ENCODE measurements around the gene CDKL2. TPM values are rescaled to one million over a fixed set of nuclear protein-coding genes. Genes with fewer than 3 reads are reported as not detected.
A peak's percentile ranks its signal among the peaks of the same experiment; 100 is the strongest.

The CDKL2 gene
- total and polyA plus RNA-seq, 2 of the 4 experiments (the other 2 are of a cell fraction) = 0.09 to 0.18 TPM

GRCh38 chr4:75605928-75606327 is 24.4 kb downstream of the CDKL2 start:
- Histone ChIP-seq H2AFZ (replicated peaks; ENCODE audit: low read length, poor library complexity) (no peak overlapping the region), H3K56ac (ENCODE audit: extremely low read depth, insufficient read depth, low read length) (no peak overlapping the region), H3K9ac (ENCODE audit: low read depth, low read length) (no peak overlapping the region), H3K18ac (ENCODE audit: low read depth, low read length) (no peak overlapping the region), H2BK15ac (ENCODE audit: low read depth, low read length) (no peak overlapping the region), H3K9me1 (ENCODE audit: insufficient read depth, low read length) (no peaks in the 10 kb centered on the region), H3K9me3 (ENCODE audit: control insufficient read depth, insufficient read depth, low read length) (no peaks in the 10 kb centered on the region), H3K27ac (ENCODE audit: insufficient read depth, low read length) (no peak overlapping the region), H2AK5ac (ENCODE audit: low read depth, low read length) (no peak overlapping the region), H3K36me3 (ENCODE audit: control insufficient read depth, insufficient read depth, low read length) (no peaks in the 10 kb centered on the region), H3K4me2 (ENCODE audit: low read depth, low read length) (no peak overlapping the region), H4K5ac (ENCODE audit: low read depth, low read length) (no peak overlapping the region), H4K20me1 (ENCODE audit: insufficient read depth, low read length) (no peaks in the 10 kb centered on the region), H3K27me3 (ENCODE audit: control insufficient read depth, insufficient read depth, low read length) (no peaks in the 10 kb centered on the region), H4K91ac (ENCODE audit: insufficient read depth, low read depth, low read length) (no peak overlapping the region), H3K4me1 (ENCODE audit: control insufficient read depth, insufficient read depth, low read length) (no peaks in the 10 kb centered on the region), H3K4ac (ENCODE audit: low read depth, low read length) (no peak overlapping the region), H3K23ac (ENCODE audit: low read depth, low read length) (no peak overlapping the region), H3K79me1 (ENCODE audit: low read depth in 1 of 2, low read length in 2 of 2) (no peaks in the 10 kb centered on the region), H2AK9ac (replicated peaks; ENCODE audit: low read depth, low read length, poor library complexity) (no peak overlapping the region), H2BK120ac (ENCODE audit: low read depth, low read length) (no peak overlapping the region), H3K4me3 (ENCODE audit: insufficient read depth, low read depth, low read length) (no peak overlapping the region), H3K14ac (replicated peaks; ENCODE audit: low read depth, low read length) (no peak overlapping the region), H4K8ac (ENCODE audit: low read depth in 2 of 2, low read length in 2 of 2) (no peak overlapping the region), H2BK20ac (ENCODE audit: low read depth, low read length) (no peak overlapping the region), H2BK5ac (ENCODE audit: low read depth, low read length, poor library complexity, severe bottlenecking) (no peak overlapping the region)
- POLR2A ChIA-PET (ENCODE audit: unreplicated experiment) = no interaction called here
- peak; percentile 47 for DNase-seq
- CTCF ChIA-PET = interaction anchor here (1.1 kb wide), 1 partner anchor 242 kb away, joined by 10 read pairs; no protein-coding TSS in a partner anchor
- ATAC-seq (ENCODE audit: low read depth) = peak; percentile 97
- BruUV-seq (replicated peaks) = no TSS peak
- no peak for TF ChIP-seq RFX5 (IDR thresholded peaks at IDR 0.05; ENCODE audit: low read depth, low read length)
- no peak for TF ChIP-seq BHLHE40 (IDR thresholded peaks at IDR 0.05; ENCODE audit: low read depth, low read length)
- TF ChIP-seq ELK1 (IDR thresholded peaks at IDR 0.05; ENCODE audit: borderline replicate concordance, low read depth, low read length) = no peak
- TF ChIP-seq MAFK (IDR thresholded peaks at IDR 0.05; ENCODE audit: low read depth, low read length) = no peak
- no peak for TF ChIP-seq POLR2A (IDR thresholded peaks at IDR 0.05; ENCODE audit: low read depth, low read length)
- no peak for TF ChIP-seq RAD21 (IDR thresholded peaks at IDR 0.05; ENCODE audit: low read length)
- TF ChIP-seq MAZ (IDR thresholded peaks at IDR 0.05; ENCODE audit: borderline replicate concordance, low read depth, low read length) = no peak
- TF ChIP-seq CTCF (conservative IDR thresholded peaks at IDR 0.05; ENCODE audit: low read depth, low read length) = no peak
- no peak for TF ChIP-seq NFE2L2 (IDR thresholded peaks at IDR 0.05; ENCODE audit: low read depth, low read length)
- no peak for TF ChIP-seq CHD1 (IDR thresholded peaks at IDR 0.05; ENCODE audit: low read depth, low read length)
- TF ChIP-seq MXI1 (IDR thresholded peaks at IDR 0.05; ENCODE audit: borderline replicate concordance, low read depth, low read length) = no peak
- TF ChIP-seq FOS (IDR thresholded peaks at IDR 0.05; ENCODE audit: low read depth, low read length) = no peak
- no peak for TF ChIP-seq SMC3 (IDR thresholded peaks at IDR 0.05; ENCODE audit: low read depth, low read length)
- dilution Hi-C loops (cut with HindIII; ENCODE audit: low sequenced_read_pairs, unreplicated experiment) (no loop called here), intact Hi-C loops (cut with micrococcal nuclease) (no loop called here), in situ Hi-C loops (cut with MboI; ENCODE audit: low sequenced_read_pairs) (no loop called here)
- WGBS, 2 experiments (ENCODE audit: extremely low coverage in 2 of 2, insufficient read length in 1 of 2) = no CpG with 5 or more reads among the region's 4 CpGs

All from IMR-90 (cell line).